AG04450 (cell line): ENCODE data around the gene TMCC1. TPM values are rescaled to one million over a fixed set of nuclear protein-coding genes. Genes with fewer than 3 reads are reported as not detected.
A peak's percentile ranks its signal among the peaks of the same experiment; 100 is the strongest.

ENCODE experiments used
- CTCF ChIA-PET: fragments of 300-600, 350-600 bp; formaldehyde crosslinking; extraction: SDS; loops from one replicate; lab custom pipeline; 2022; ENCODE audit warnings: antibody characterized with exemption, inconsistent platforms; lab: Charles Lee
- POLR2A ChIA-PET: fragments of 350-600 bp; formaldehyde crosslinking; extraction: SDS; loops from one replicate; lab custom pipeline; 2021; ENCODE audit warnings: antibody characterized with exemption, inconsistent platforms; lab: Yijun Ruan, JAX
- DNase-seq: peaks from one replicate; pipeline ENCODE4 v3.0.0-alpha.2; 2011; ENCODE audit warnings: low read depth, low spot score
- H3K27ac ChIP-seq: one replicate; pipeline ENCODE4 v1.5.1; 2012; ENCODE audit warnings: low read depth, low read length, control low read depth
- H3K27me3 ChIP-seq: one replicate; pipeline ENCODE4 v1.6.0; 2012; ENCODE audit warnings: low read length; ENCODE audit not compliant: control insufficient read depth, insufficient read depth
- H3K4me3 ChIP-seq: 2 replicates; pipeline ENCODE4 v1.5.1; 2011; ENCODE audit warnings: mild to moderate bottlenecking, low read depth, low read length, control low read depth
- H3K9me3 ChIP-seq: 2 replicates; pipeline ENCODE4 v1.5.1; 2012; ENCODE audit warnings: low read length; ENCODE audit not compliant: control insufficient read depth, insufficient read depth
- CTCF ChIP-seq: IDR thresholded peaks from 2 replicates; pipeline ENCODE4 v1.5.1; 2011; ENCODE audit warnings: low read depth, low read length, control low read depth, inconsistent platforms
- polyA plus RNA-seq: library from polyadenylated mRNA; depleted of rRNA; stranded (reverse); fragments of >200 nt; gene quantifications from 2 replicates; pipeline ENCODE4 v1.2.3, GENCODE V29; 2011

Gene TMCC1
- polyA plus RNA-seq, 1 experiment, result 14.1 TPM

GRCh38 chr3:129829640-129830039, 63.9 kb downstream of the TMCC1 start:
- TF ChIP-seq CTCF, result peak; percentile 73
- H3K9me3 ChIP-seq, result no peaks in the 10 kb centered on the region
- no peaks in the 10 kb centered on the region for H3K27me3 ChIP-seq
- H3K27ac ChIP-seq, result no peak overlapping the region
- DNase-seq, result peak; percentile 82
- H3K4me3 ChIP-seq, result no peak overlapping the region
- ChIA-PET POLR2A (no interaction called here), CTCF (interaction anchor here (0.6 to 4.3 kb wide), 23 partner anchors 9 to 446 kb away, joined by 3 to 31 read pairs (median 5); partner anchors contain the start of gene TMCC1)

GRCh38 chr3:129827765-129828164, 65.7 kb downstream of the TMCC1 start:
- H3K4me3 ChIP-seq, result no peak overlapping the region
- no peak for TF ChIP-seq CTCF
- POLR2A ChIA-PET, result no interaction called here
- no peak for DNase-seq
- no peak overlapping the region for H3K27ac ChIP-seq
- H3K27me3 ChIP-seq, result no peaks in the 10 kb centered on the region
- H3K9me3 ChIP-seq, result no peaks in the 10 kb centered on the region
- CTCF ChIA-PET, result interaction anchor here (0.6 to 6.1 kb wide), 6 partner anchors 106 to 444 kb away, joined by 3 to 46 read pairs (median 5); no protein-coding TSS in a partner anchor

- POLR2A ChIA-PET, result no interaction called here
- CTCF ChIA-PET, result interaction anchor here (0.6 to 6.1 kb wide), 38 partner anchors 8 to 383 kb away, joined by 3 to 46 read pairs (median 4); no protein-coding TSS in a partner anchor
- DNase-seq, result peak; percentile 7
- peak; percentile 71 for TF ChIP-seq CTCF
- H3K27ac ChIP-seq, result no peak overlapping the region
- H3K4me3 ChIP-seq, result no peak overlapping the region
- H3K27me3 ChIP-seq, result no peaks in the 10 kb centered on the region
- H3K9me3 ChIP-seq, result no peaks in the 10 kb centered on the region
Measured at GRCh38 chr3:129824926-129825541, 68.5 kb downstream of the TMCC1 start.

GRCh38 chr3:129822679-129823078, 70.8 kb downstream of the TMCC1 start:
- ChIA-PET POLR2A (no interaction called here), CTCF (interaction anchor here (1.0 to 6.1 kb wide), 3 partner anchors 13 to 333 kb away, joined by 3 to 46 read pairs (median 4); no protein-coding TSS in a partner anchor)
- DNase-seq, result no peak
- TF ChIP-seq CTCF, result no peak
- no peaks in the 10 kb centered on the region for H3K9me3 ChIP-seq
- no peak overlapping the region for H3K4me3 ChIP-seq
- no peak overlapping the region for H3K27ac ChIP-seq
- no peaks in the 10 kb centered on the region for H3K27me3 ChIP-seq

- POLR2A ChIA-PET, result no interaction called here
- CTCF ChIA-PET, result interaction anchor here (1.0 to 6.1 kb wide), 3 partner anchors 13 to 332 kb away, joined by 3 to 46 read pairs (median 4); no protein-coding TSS in a partner anchor
- DNase-seq, result no peak
- no peak for TF ChIP-seq CTCF
- H3K4me3 ChIP-seq, result no peak overlapping the region
- no peaks in the 10 kb centered on the region for H3K9me3 ChIP-seq
- H3K27me3 ChIP-seq, result no peaks in the 10 kb centered on the region
- no peak overlapping the region for H3K27ac ChIP-seq
Measured at GRCh38 chr3:129822241-129822640, 71.3 kb downstream of the TMCC1 start.
